Neuronal stem cell (in vitro differentiated cells): ENCODE results near the gene HES7.

ENCODE experiments used
- DNase-seq: peaks from one replicate; pipeline ENCODE4 v3.0.0-alpha.2; 2013; ENCODE audit warnings: low spot score
- H2AFZ ChIP-seq: one replicate; pipeline ENCODE4 v1.6.1; 2013; ENCODE audit warnings: mild to moderate bottlenecking, low read length, inconsistent platforms
- H2AK5ac ChIP-seq: 2 replicates; pipeline ENCODE4 v1.6.1; 2013; ENCODE audit warnings: low read depth, mild to moderate bottlenecking, inconsistent platforms, low read length, moderate library complexity, mixed read lengths
- H2BK120ac ChIP-seq: 2 replicates; pipeline ENCODE4 v1.6.1; 2013; ENCODE audit warnings: low read depth, mild to moderate bottlenecking, inconsistent platforms, low read length, moderate library complexity, mixed read lengths
- H2BK12ac ChIP-seq: one replicate; pipeline ENCODE4 v1.6.1; 2013; ENCODE audit warnings: low read length, inconsistent platforms
- H2BK15ac ChIP-seq: 2 replicates; pipeline ENCODE4 v1.6.1; 2013; ENCODE audit warnings: mild to moderate bottlenecking, low read length, inconsistent platforms, mixed read lengths
- H2BK5ac ChIP-seq: one replicate; pipeline ENCODE4 v1.6.1; 2013; ENCODE audit warnings: inconsistent platforms, mild to moderate bottlenecking, low read length, moderate library complexity
- H3K14ac ChIP-seq: one replicate; pipeline ENCODE4 v1.6.1; 2013; ENCODE audit warnings: low read length, inconsistent platforms
- H3K18ac ChIP-seq: 2 replicates; pipeline ENCODE4 v1.6.1; 2013; ENCODE audit warnings: low read length, inconsistent platforms
- H3K23ac ChIP-seq: 2 replicates; pipeline ENCODE4 v1.6.1; 2013; ENCODE audit warnings: low read depth, mild to moderate bottlenecking, mixed read lengths, low read length, inconsistent platforms; ENCODE audit not compliant: poor library complexity
- H3K27ac ChIP-seq: replicated peaks from 3 replicates; pipeline ENCODE4 v1.5.1; 2013; ENCODE audit warnings: low read length, inconsistent platforms
- H3K27me3 ChIP-seq, 3 experiments: 2 replicates each; pipeline ENCODE4 v1.6.1; 2013; ENCODE audit warnings: low read length in 3 of 3, mild to moderate bottlenecking in 2 of 3, inconsistent platforms in 1 of 3, low read depth in 1 of 3, mixed read lengths in 1 of 3, moderate library complexity in 1 of 3; ENCODE audit not compliant: control insufficient read depth in 3 of 3, insufficient read depth in 3 of 3
- H3K36me3 ChIP-seq, 2 donors: replicated peaks in 1 of 2; 2 replicates each; pipeline ENCODE4 v1.6.1; 2013; ENCODE audit warnings: low read length in 2 of 2; ENCODE audit not compliant: control insufficient read depth in 2 of 2, insufficient read depth in 2 of 2
- H3K4ac ChIP-seq: 2 replicates; pipeline ENCODE4 v1.6.1; 2013; ENCODE audit warnings: inconsistent platforms, mild to moderate bottlenecking, low read length, moderate library complexity
- H3K4me1 ChIP-seq, 2 donors: 1 replicate in 1 of 2; 2 replicates in 1 of 2; pipeline ENCODE4 v1.6.1; 2013; ENCODE audit warnings: low read length in 2 of 2, low read depth in 1 of 2; ENCODE audit not compliant: control insufficient read depth in 2 of 2, insufficient read depth in 1 of 2
- H3K4me2 ChIP-seq: one replicate; pipeline ENCODE4 v1.6.1; 2013; ENCODE audit warnings: mild to moderate bottlenecking, low read length, inconsistent platforms; ENCODE audit not compliant: insufficient read depth, poor library complexity, severe bottlenecking
- H3K4me3 ChIP-seq, 2 donors: 2 replicates each; pipeline ENCODE4 v1.5.1; 2013; ENCODE audit warnings: low read length in 2 of 2, mild to moderate bottlenecking in 2 of 2, inconsistent platforms in 1 of 2, moderate library complexity in 1 of 2
- H3K79me1 ChIP-seq: one replicate; pipeline ENCODE4 v1.6.1; 2013; ENCODE audit warnings: low read depth, mild to moderate bottlenecking, inconsistent platforms, low read length, moderate library complexity
- H3K9ac ChIP-seq: one replicate; pipeline ENCODE4 v1.6.1; 2013; ENCODE audit warnings: mild to moderate bottlenecking, low read depth, low read length, inconsistent platforms; ENCODE audit not compliant: poor library complexity
- H3K9me3 ChIP-seq, 2 donors: replicated peaks in 1 of 2; 2 replicates each; pipeline versions ENCODE3 to v1.6.1; 2013; ENCODE audit warnings: low read length in 2 of 2, mild to moderate bottlenecking in 2 of 2, inconsistent platforms in 1 of 2, low read depth in 1 of 2, mixed read lengths in 1 of 2, moderate library complexity in 1 of 2; ENCODE audit not compliant: control insufficient read depth in 2 of 2, insufficient read depth in 1 of 2
- H4K8ac ChIP-seq: one replicate; pipeline ENCODE4 v1.6.1; 2013; ENCODE audit warnings: low read depth, mild to moderate bottlenecking, inconsistent platforms, low read length, moderate library complexity
- H4K91ac ChIP-seq: one replicate; pipeline ENCODE4 v1.6.1; 2013; ENCODE audit warnings: low read length, low read depth, mild to moderate bottlenecking, inconsistent platforms; ENCODE audit not compliant: poor library complexity
- WGBS, 2 donors: extraction: QIAGEN DNeasy Blood & Tissue Kit; methylation state at CpG; one replicate each; pipeline ENCODE4 v1.1.7; 2013; ENCODE audit warnings: missing lambda C conversion rate in 2 of 2, mixed read lengths in 1 of 2; ENCODE audit not compliant: insufficient read length in 2 of 2, insufficient replicate concordance in 1 of 2; ENCODE audit errors: extremely low coverage in 2 of 2; 5-methylcytosine and 5-hydroxymethylcytosine counted together

HES7 gene

GRCh38 chr17:8125947-8126490 is 2.1 kb upstream of the HES7 start:
- WGBS, 2 donors: no CpG with 5 or more reads among the region's 35 CpGs

DNA sequence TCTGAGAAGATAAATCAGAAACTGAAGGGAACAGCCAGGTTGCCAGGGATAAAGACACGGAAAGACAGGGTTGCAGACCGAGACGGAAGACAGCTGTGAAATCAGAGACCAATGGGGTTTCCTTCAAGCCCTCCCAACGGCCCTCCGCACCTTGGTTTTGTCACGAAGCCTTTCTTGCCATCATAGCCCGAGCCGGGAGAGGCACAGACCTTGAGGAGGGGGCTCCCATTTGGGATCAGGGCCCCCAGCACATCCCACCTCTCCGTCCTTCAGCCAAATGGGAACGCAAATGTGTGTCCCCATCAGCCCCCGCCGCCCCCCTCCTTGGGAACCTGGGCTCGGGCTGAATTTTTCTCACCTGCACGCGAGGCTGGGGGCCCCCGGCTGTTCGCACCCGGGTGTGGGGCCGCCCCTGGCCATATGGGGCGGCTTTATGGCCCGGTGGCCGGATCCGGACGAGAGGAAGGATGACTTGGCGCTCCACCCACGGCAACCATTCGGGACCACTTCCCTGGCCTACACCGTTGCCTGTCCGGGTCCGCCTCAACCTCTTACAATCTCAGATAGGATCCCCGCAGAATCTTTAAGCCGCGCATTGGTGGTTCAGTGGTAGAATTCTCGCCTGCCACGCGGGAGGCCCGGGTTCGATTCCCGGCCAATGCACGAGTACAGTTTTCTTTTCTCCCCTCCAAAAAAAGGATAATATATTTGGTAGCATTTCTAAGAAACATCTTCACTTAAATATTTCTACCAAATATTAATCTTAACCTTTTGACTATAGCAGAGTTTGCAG is 1.4 kb upstream of the HES7 start:
- Histone ChIP-seq H3K4me2 (peak overlapping the region; percentile 99), H3K14ac (no peak overlapping the region), H3K9me3 (no peaks in the 10 kb centered on the region), H3K27me3 (peaks cover 14 to 49% (median 28%) of the 10 kb centered on the region in 3 experiments), H2AK5ac (no peak overlapping the region), H3K27ac (no peak overlapping the region), H2AFZ (peak overlapping the region; percentile 93), H2BK12ac (no peak overlapping the region), H3K4me1 (peaks cover 19 to 28% of the 10 kb centered on the region in 2 donors), H3K4ac (no peak overlapping the region), H2BK120ac (no peak overlapping the region), H2BK5ac (no peak overlapping the region), H2BK15ac (no peak overlapping the region), H3K9ac (peak overlapping the region; percentile 52), H3K36me3 (no peaks in the 10 kb centered on the region), H3K4me3 (peak overlapping the region; percentile 67 to 84), H3K18ac (no peak overlapping the region), H4K91ac (no peak overlapping the region), H3K79me1 (no peaks in the 10 kb centered on the region), H3K23ac (no peak overlapping the region), H4K8ac (no peak overlapping the region)
- no CpG with 5 or more reads among the region's 40 CpGs for WGBS, 2 donors
- peak; percentile 91 for DNase-seq

More at GRCh38 chr17:8125947-8126490, 2.1 kb upstream of the HES7 start:
- peak overlapping the region; percentile 67 to 84 for H3K4me3 ChIP-seq
- H3K4me2 ChIP-seq: peak overlapping the region; percentile 80
- no peak overlapping the region for H3K9ac ChIP-seq
- H3K23ac ChIP-seq: no peak overlapping the region
- peak; percentile 59 for DNase-seq
- H3K18ac ChIP-seq: peak overlapping the region; percentile 92
- no peak overlapping the region for H2BK15ac ChIP-seq
- H2BK12ac ChIP-seq: no peak overlapping the region
- peak overlapping the region; percentile 35 for H2BK5ac ChIP-seq
- no peak overlapping the region for H3K4ac ChIP-seq
- H3K9me3 ChIP-seq: no peaks in the 10 kb centered on the region
- no peak overlapping the region for H4K8ac ChIP-seq
- H2AK5ac ChIP-seq: no peak overlapping the region
- peaks cover 14 to 49% (median 28%) of the 10 kb centered on the region in 3 experiments for H3K27me3 ChIP-seq
- H3K36me3 ChIP-seq: no peaks in the 10 kb centered on the region
- no peak overlapping the region for H2BK120ac ChIP-seq
- H3K14ac ChIP-seq: peak overlapping the region; percentile 51
- H4K91ac ChIP-seq: no peak overlapping the region
- no peak overlapping the region for H3K27ac ChIP-seq
- peak overlapping the region; percentile 93 for H2AFZ ChIP-seq
- peaks cover 18 to 27% of the 10 kb centered on the region in 2 donors for H3K4me1 ChIP-seq
- H3K79me1 ChIP-seq: no peaks in the 10 kb centered on the region

GRCh38 chr17:8124350-8125153 is 646 bp upstream of the HES7 start:
- no peak overlapping the region for H2BK120ac ChIP-seq
- peak overlapping the region; percentile 67 to 91 for H3K4me3 ChIP-seq
- no peak overlapping the region for H4K8ac ChIP-seq
- peaks cover 14 to 49% (median 28%) of the 10 kb centered on the region in 3 experiments for H3K27me3 ChIP-seq
- no peaks in the 10 kb centered on the region for H3K36me3 ChIP-seq
- H2AFZ ChIP-seq: peak overlapping the region; percentile 86
- no peak for DNase-seq
- H2BK12ac ChIP-seq: no peak overlapping the region
- H2BK5ac ChIP-seq: no peak overlapping the region
- H3K79me1 ChIP-seq: no peaks in the 10 kb centered on the region
- no peak overlapping the region for H4K91ac ChIP-seq
- no peaks in the 10 kb centered on the region for H3K9me3 ChIP-seq
- no peak overlapping the region for H2BK15ac ChIP-seq
- H3K9ac ChIP-seq: peak overlapping the region; percentile 52
- peak overlapping the region; percentile 54 for H2AK5ac ChIP-seq
- WGBS, 2 donors: no CpG with 5 or more reads among the region's 24 CpGs
- peak overlapping the region; percentile 91 for H3K18ac ChIP-seq
- H3K4ac ChIP-seq: no peak overlapping the region
- H3K27ac ChIP-seq: no peak overlapping the region
- H3K23ac ChIP-seq: no peak overlapping the region
- H3K4me1 ChIP-seq: peaks cover 19 to 28% of the 10 kb centered on the region in 2 donors
- H3K14ac ChIP-seq: no peak overlapping the region
- peak overlapping the region; percentile 99 for H3K4me2 ChIP-seq
